GM21529 (cell line): Measurements from ENCODE around the gene FCRL6.

Experiments used
- ATAC-seq: cut with Tn5 transposase; IDR thresholded peaks from one replicate; pipeline ENCODE4 v1.9.1; 2021; ENCODE audit not compliant: unreplicated experiment

The FCRL6 gene

GRCh38 chr1:159802111-159802510 is at the start of gene FCRL6:
TSS of gene FCRL6 (plus strand) at chr1:159802360. CDS start at chr1:159802425, 65 bp downstream.
- ATAC-seq, result no peak

GRCh38 chr1:159753386-159753785 is 48.8 kb upstream of the FCRL6 start:
- no peak for ATAC-seq

GRCh38 chr1:159755451-159756007 is 46.6 kb upstream of the FCRL6 start:
- no peak for ATAC-seq

GRCh38 chr1:159756397-159756796 is 45.8 kb upstream of the FCRL6 start:
- ATAC-seq, result no peak

GRCh38 chr1:159763686-159764085 is 38.5 kb upstream of the FCRL6 start:
- no peak for ATAC-seq

GRCh38 chr1:159765806-159766205 is 36.4 kb upstream of the FCRL6 start:
- no peak for ATAC-seq

GRCh38 chr1:159771127-159771895 is 30.8 kb upstream of the FCRL6 start:
- no peak for ATAC-seq

- no peak for ATAC-seq
These were observed 27.7 kb upstream of the FCRL6 start for GRCh38 chr1:159774465-159774864.

- ATAC-seq, result no peak
These were observed 26.4 kb upstream of the FCRL6 start for GRCh38 chr1:159775716-159776115.

GRCh38 chr1:159778266-159778665 is 23.9 kb upstream of the FCRL6 start:
- ATAC-seq, result no peak

GRCh38 chr1:159779403-159779851 is 22.7 kb upstream of the FCRL6 start:
- no peak for ATAC-seq

- ATAC-seq, result peak; percentile 98
These were observed 21.3 kb upstream of the FCRL6 start, which contains the start of gene DUSP23 for GRCh38 chr1:159780583-159781582. TSS of gene DUSP23 (plus strand) at chr1:159780962. CDS start at chr1:159781101, 139 bp downstream.

- no peak for ATAC-seq
These were observed 20.2 kb upstream of the FCRL6 start for GRCh38 chr1:159781992-159782391.

- ATAC-seq, result no peak
These were observed 18.4 kb upstream of the FCRL6 start for GRCh38 chr1:159783724-159784123.

GRCh38 chr1:159786465-159786864 is 15.7 kb upstream of the FCRL6 start:
- ATAC-seq, result no peak

GRCh38 chr1:159786966-159787365 is 15.2 kb upstream of the FCRL6 start:
- ATAC-seq, result no peak

GRCh38 chr1:159790237-159790917 is 11.8 kb upstream of the FCRL6 start:
- ATAC-seq, result no peak

GRCh38 chr1:159791031-159791430 is 11.1 kb upstream of the FCRL6 start:
- ATAC-seq, result no peak

GRCh38 chr1:159791461-159791860 is 10.7 kb upstream of the FCRL6 start:
- ATAC-seq, result no peak

GRCh38 chr1:159795534-159795933 is 6.6 kb upstream of the FCRL6 start:
- ATAC-seq, result no peak

GRCh38 chr1:159798893-159799292 is 3.3 kb upstream of the FCRL6 start:
- ATAC-seq, result no peak
